Thoracic aorta (tissue), 2 donors: ENCODE results near the gene ADAMTS19. TPM values are rescaled to one million over a fixed set of nuclear protein-coding genes. Genes with fewer than 3 reads are reported as not detected.

Source experiments
- ATAC-seq: fragments of 150-250 bp; one replicate; pipeline ENCODE4 v1.8.0; 2017; ENCODE audit warnings: low read depth; ENCODE audit not compliant: insufficient number of reproducible peaks, low FRiP score
- DNase-seq: peaks from one replicate; pipeline ENCODE4 v3.0.0-alpha.2; 2020; ENCODE audit warnings: low spot score
- H3K27ac ChIP-seq, 2 donors: fragments of 200-600 bp; sonication (generic); 1 replicate in 1 of 2; 2 replicates in 1 of 2; pipeline ENCODE4 v1.5.1; 2016; ENCODE audit warnings: mild to moderate bottlenecking in 2 of 2, moderate library complexity in 2 of 2
- H3K27me3 ChIP-seq: fragments of 200-600 bp; sonication (generic); replicated peaks from 2 replicates; pipeline ENCODE4 v1.6.0; 2016; ENCODE audit warnings: mild to moderate bottlenecking; ENCODE audit not compliant: insufficient read depth
- H3K36me3 ChIP-seq: fragments of 200-600 bp; sonication (generic); one replicate; pipeline ENCODE4 v1.5.1; 2016
- H3K4me1 ChIP-seq, 2 donors: fragments of 200-600 bp; sonication (generic); 1 replicate in 1 of 2; 2 replicates in 1 of 2; pipeline versions ENCODE4 v1.5.1 to v1.6.0; 2016; ENCODE audit warnings: low read depth in 2 of 2, mild to moderate bottlenecking in 1 of 2; ENCODE audit not compliant: control insufficient read depth in 1 of 2
- H3K4me3 ChIP-seq: fragments of 200-600 bp; sonication (generic); 2 replicates; pipeline ENCODE4 v1.5.1; 2016; ENCODE audit warnings: mild to moderate bottlenecking
- H3K9me3 ChIP-seq: fragments of 200-600 bp; sonication (generic); 2 replicates; pipeline ENCODE4 v1.5.1; 2016
- CTCF ChIP-seq: fragments of 200-600 bp; sonication (generic); IDR thresholded peaks from one replicate; pipeline ENCODE4 v1.5.1; 2019; ENCODE audit warnings: antibody characterized with exemption
- total RNA-seq, 2 donors: library from RNA; depleted of rRNA; stranded (reverse); fragments of >200 nt; gene quantifications; one replicate each; pipeline versions ENCODE4 v1.1.0 to v1.2.3, GENCODE V29; 2016

Gene ADAMTS19
- total RNA-seq, 2 donors from 2014 or later, result 8.0 TPM; not detected in 1

DNA sequence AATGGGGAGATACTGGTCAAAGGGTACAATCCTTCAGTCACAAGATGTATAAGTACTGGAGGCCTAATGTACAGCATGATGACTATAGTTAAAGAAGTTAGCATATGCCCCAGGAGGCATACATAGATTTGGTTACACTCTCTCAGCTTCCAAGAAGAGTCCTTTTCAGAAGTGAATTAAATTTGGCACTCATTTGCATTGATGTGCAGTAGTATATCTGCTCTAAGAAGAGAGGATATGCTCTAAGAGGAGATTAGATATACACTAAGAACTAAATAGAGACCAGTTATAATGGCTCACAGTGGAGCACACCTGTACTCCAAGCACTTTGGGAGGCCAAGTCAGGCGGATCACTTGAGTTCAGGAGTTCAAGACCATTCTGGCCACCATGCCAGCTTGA, 148.3 kb downstream of the ADAMTS19 start:
- no peak for TF ChIP-seq CTCF
- Histone ChIP-seq H3K4me3 (no peak overlapping the region), H3K9me3 (no peaks in the 10 kb centered on the region), H3K36me3 (no peaks in the 10 kb centered on the region), H3K27ac (no peak overlapping the region), H3K4me1 (no peaks in the 10 kb centered on the region), H3K27me3 (no peaks in the 10 kb centered on the region)
- DNase-seq, result no peak
- no peak for ATAC-seq

DNA sequence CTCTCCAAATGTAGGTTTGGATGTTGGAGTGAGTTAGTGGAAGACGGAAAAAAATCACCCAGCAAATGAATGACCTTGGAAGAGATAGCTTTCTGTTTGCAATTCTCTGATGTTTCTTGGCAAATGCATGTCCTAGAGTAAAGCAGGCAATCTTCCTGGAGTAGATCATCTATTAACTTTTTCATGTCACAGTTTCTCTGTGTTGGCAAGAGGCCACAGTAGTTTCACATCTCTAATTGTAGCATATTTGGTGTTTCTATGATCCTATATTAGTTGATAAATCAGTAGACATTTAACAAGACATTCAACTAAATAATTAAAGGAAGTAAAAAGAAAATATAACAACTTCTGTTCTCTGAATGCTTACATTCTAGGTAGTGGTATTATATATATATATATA, 149.6 kb downstream of the ADAMTS19 start:
- Histone ChIP-seq H3K27me3 (no peaks in the 10 kb centered on the region), H3K9me3 (no peaks in the 10 kb centered on the region), H3K27ac (no peak overlapping the region), H3K4me3 (no peak overlapping the region), H3K4me1 (no peaks in the 10 kb centered on the region), H3K36me3 (no peaks in the 10 kb centered on the region)
- TF ChIP-seq CTCF, result no peak
- ATAC-seq (no peak), DNase-seq (no peak)

- Histone ChIP-seq H3K27me3 (no peaks in the 10 kb centered on the region), H3K36me3 (no peaks in the 10 kb centered on the region), H3K9me3 (no peaks in the 10 kb centered on the region), H3K4me3 (no peak overlapping the region), H3K27ac (no peak overlapping the region), H3K4me1 (no peaks in the 10 kb centered on the region)
- DNase-seq (no peak), ATAC-seq (no peak)
- TF ChIP-seq CTCF, result no peak
Measured at GRCh38 chr5:129616517-129616916, 156.4 kb downstream of the ADAMTS19 start.

- no peak overlapping the region for H3K4me3 ChIP-seq
- DNase-seq, result no peak
- TF ChIP-seq CTCF, result no peak
- H3K9me3 ChIP-seq, result no peaks in the 10 kb centered on the region
- H3K27me3 ChIP-seq, result no peaks in the 10 kb centered on the region
- H3K36me3 ChIP-seq, result no peaks in the 10 kb centered on the region
- no peak overlapping the region for H3K27ac ChIP-seq
- ATAC-seq, result no peak
- no peaks in the 10 kb centered on the region for H3K4me1 ChIP-seq
Measured at GRCh38 chr5:129617206-129617605, 157.1 kb downstream of the ADAMTS19 start.

DNA sequence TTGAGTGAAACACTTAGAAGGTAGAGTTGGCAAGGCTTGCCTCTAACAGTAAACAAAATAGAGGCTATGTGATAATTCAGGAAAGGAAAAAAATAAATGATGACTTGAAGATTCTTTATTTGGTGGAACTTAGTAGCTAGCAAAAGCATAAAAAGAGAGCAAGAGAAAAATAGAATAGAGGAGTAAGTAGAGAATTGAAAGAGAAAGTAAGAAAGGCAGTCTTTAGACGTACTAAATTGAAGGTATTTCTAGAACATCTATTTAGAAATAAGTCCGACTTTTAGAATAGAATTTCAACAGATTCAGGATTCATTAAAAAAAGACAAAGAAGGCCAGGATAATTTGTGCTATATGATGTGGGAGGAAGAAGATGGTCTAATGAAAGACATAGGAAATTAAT, 159.7 kb downstream of the ADAMTS19 start:
- Histone ChIP-seq H3K27me3 (no peaks in the 10 kb centered on the region), H3K36me3 (no peaks in the 10 kb centered on the region), H3K4me3 (no peak overlapping the region), H3K9me3 (no peaks in the 10 kb centered on the region), H3K27ac (no peak overlapping the region), H3K4me1 (no peaks in the 10 kb centered on the region)
- TF ChIP-seq CTCF, result no peak
- no peak for ATAC-seq
- DNase-seq, result no peak
